ENCODE data around the gene SPRYD3. TPM values are rescaled to one million over a fixed set of nuclear protein-coding genes. Genes with fewer than 3 reads are reported as not detected.
A peak's percentile ranks its signal among the peaks of the same experiment; 100 is the strongest.

The SPRYD3 gene
- total RNA-seq, 1 experiment from 2014 or later: 47.5 TPM

- no peak overlapping the region for H3K9ac ChIP-seq (ENCODE audit: low read length)
- ATAC-seq: no peak
- H3K9me3 ChIP-seq (ENCODE audit: control insufficient read depth in 1 of 2, insufficient read depth in 1 of 2, low read depth in 1 of 2, low read length in 2 of 2): no peaks in the 10 kb centered on the region
- H2AFZ ChIP-seq (ENCODE audit: low read depth, low read length, poor library complexity, severe bottlenecking): no peak overlapping the region
- TSS peak; percentile 35 for BruUV-seq (replicated peaks)
- RAD21 ChIA-PET (ENCODE audit: low non-redundant PET in 1 of 2, low total read pairs in 2 of 2, uncharacterized antibody in 2 of 2, unreplicated experiment in 2 of 2): interaction anchor here (0.6 to 3.2 kb wide), 16 partner anchors 11 to 256 kb away, joined by 3 to 30 read pairs (median 4); partner anchors contain the start of genes IGFBP6 (in 1 of the 2), SOAT2 (in 1 of the 2) and SPRYD3 (in 1 of the 2)
- H3K27me3 ChIP-seq (ENCODE audit: insufficient read depth, low read length): no peaks in the 10 kb centered on the region
- H3K79me2 ChIP-seq (ENCODE audit: insufficient read depth, low read length): no peaks in the 10 kb centered on the region
- no peaks in the 10 kb centered on the region for H3K9me2 ChIP-seq (ENCODE audit: insufficient read depth)
- peaks cover 3 to 29% of the 10 kb centered on the region in 2 experiments; a peak in 3 of 4 replicates for H3K36me3 ChIP-seq (ENCODE audit: control insufficient read depth in 1 of 2, insufficient read depth in 2 of 2, low read length in 2 of 2)
- peak overlapping the region; percentile 62; the same call in 1 of the 2 replicates for H3K4me2 ChIP-seq (ENCODE audit: low read length)
- peaks cover 3% of the 10 kb centered on the region; the same call in 1 of the 2 replicates for H4K20me1 ChIP-seq (ENCODE audit: insufficient read depth)
- intact Hi-C loops (cut with micrococcal nuclease): loop anchor here (10.0 kb wide), 1 partner anchor 219 kb away; no protein-coding TSS in a partner anchor
- peaks cover 25 to 56% of the 10 kb centered on the region in 2 experiments for H3K4me1 ChIP-seq (ENCODE audit: control insufficient read depth in 1 of 2, insufficient read depth in 2 of 2, low read length in 2 of 2)
- no peak overlapping the region for H3K4me3 ChIP-seq (replicated peaks in 1 of 2; ENCODE audit: low read depth in 1 of 2, low read length in 2 of 2)
- H3K27ac ChIP-seq (ENCODE audit: low read depth, low read length): 0 out of 2 replicates have a peak overlapping the region, but pooled peaks have one; percentile 8
- POLR2A ChIA-PET: interaction anchor here (1.2 to 2.9 kb wide), 5 partner anchors 11 to 132 kb away, joined by 3 to 13 read pairs (median 3); partner anchors contain the start of genes IGFBP6 and SPRYD3
- TF ChIP-seq RAD21 (IDR thresholded peaks at IDR 0.05; ENCODE audit: low read depth) (no peak), POLR2AphosphoS5 (IDR thresholded peaks at IDR 0.05; ENCODE audit: low read depth, low read length) (peak; percentile 9; the same call in 1 of the 2 replicates)
- DNase-seq (ENCODE audit: low read depth, low spot score): no peak
- CTCF ChIA-PET: interaction anchor here (0.9 to 3.9 kb wide), 31 partner anchors 11 to 436 kb away, joined by 3 to 110 read pairs (median 5); partner anchors contain the start of genes CSAD, EIF4B, IGFBP6 and SPRYD3
Observed at GRCh38 chr12:53065470-53065869, 13.7 kb downstream of the SPRYD3 start.

GRCh38 chr12:53064613-53065436, 14.4 kb downstream of the SPRYD3 start:
- Histone ChIP-seq H3K9ac (ENCODE audit: low read length) (no peak overlapping the region), H3K4me2 (ENCODE audit: low read length) (no peak overlapping the region), H3K9me3 (ENCODE audit: control insufficient read depth in 1 of 2, insufficient read depth in 1 of 2, low read depth in 1 of 2, low read length in 2 of 2) (no peaks in the 10 kb centered on the region), H3K4me1 (ENCODE audit: control insufficient read depth in 1 of 2, insufficient read depth in 2 of 2, low read length in 2 of 2) (peaks cover 25 to 56% of the 10 kb centered on the region in 2 experiments), H3K27ac (ENCODE audit: low read depth, low read length) (no peak overlapping the region), H3K9me2 (ENCODE audit: insufficient read depth) (no peaks in the 10 kb centered on the region), H3K27me3 (ENCODE audit: insufficient read depth, low read length) (no peaks in the 10 kb centered on the region), H3K4me3 (replicated peaks in 1 of 2; ENCODE audit: low read depth in 1 of 2, low read length in 2 of 2) (no peak overlapping the region), H3K36me3 (ENCODE audit: control insufficient read depth in 1 of 2, insufficient read depth in 2 of 2, low read length in 2 of 2) (peaks cover 3 to 29% of the 10 kb centered on the region in 2 experiments; a peak in 3 of 4 replicates), H2AFZ (ENCODE audit: low read depth, low read length, poor library complexity, severe bottlenecking) (no peak overlapping the region), H3K79me2 (ENCODE audit: insufficient read depth, low read length) (no peaks in the 10 kb centered on the region), H4K20me1 (ENCODE audit: insufficient read depth) (peaks cover 3% of the 10 kb centered on the region; the same call in 1 of the 2 replicates)
- CTCF ChIA-PET: interaction anchor here (1.1 to 3.9 kb wide), 18 partner anchors 11 to 280 kb away, joined by 3 to 110 read pairs (median 8); partner anchors contain the start of genes CSAD, IGFBP6, SPRYD3 and ZNF740
- TF ChIP-seq CBX3 (IDR thresholded peaks at IDR 0.05; ENCODE audit: low read depth) (no peak), SP1 (IDR thresholded peaks at IDR 0.05; ENCODE audit: low read depth) (no peak), ZNF274 (IDR thresholded peaks at IDR 0.05; ENCODE audit: low read depth, low read length) (no peak), RAD21 (IDR thresholded peaks at IDR 0.05; ENCODE audit: low read depth) (no peak), POLR2A (IDR thresholded peaks at IDR 0.05; ENCODE audit: borderline replicate concordance, extremely low read depth, insufficient read depth, insufficient read length) (no peak)
- ATAC-seq (no peak), DNase-seq (ENCODE audit: low read depth, low spot score) (no peak)
- intact Hi-C loops (cut with micrococcal nuclease): loop anchor here (10.0 kb wide), 1 partner anchor 220 kb away; no protein-coding TSS in a partner anchor
- no TSS peak for BruUV-seq (replicated peaks)
- POLR2A ChIA-PET: interaction anchor here (0.8 to 2.9 kb wide), 5 partner anchors 10 to 34 kb away, joined by 3 to 13 read pairs (median 4); partner anchors contain the start of genes IGFBP6 and SPRYD3
- RAD21 ChIA-PET (ENCODE audit: low non-redundant PET in 1 of 2, low total read pairs in 2 of 2, uncharacterized antibody in 2 of 2, unreplicated experiment in 2 of 2): interaction anchor here (0.6 to 3.2 kb wide), 9 partner anchors 10 to 133 kb away, joined by 3 to 30 read pairs (median 6); partner anchors contain the start of genes IGFBP6 (in 1 of the 2), SOAT2 (in 1 of the 2) and SPRYD3 (in 1 of the 2)
